Stimulated activated CD8-positive, alpha-beta memory T cell treated with anti-CD3 and anti-CD28 coated beads, Interleukin-15, amount 100 ng/mL, for 1 hour (primary cell): ENCODE data around the gene TC2N.
"Not testable (repeated sequence)": the region's sequence is repeated elsewhere in the genome, so short reads cannot be mapped to it uniquely, and the experiment has no call there.

Experiments
- DNase-seq: peaks from one replicate; pipeline ENCODE4 v3.0.0-alpha.2; 2020; ENCODE audit warnings: low read depth

Gene TC2N

GRCh38 chr14:91889477-91890211 lies 22.3 kb upstream of the TC2N start:
- no peak for DNase-seq

GRCh38 chr14:91888641-91889476 lies 21.5 kb upstream of the TC2N start:
- no peak for DNase-seq

- no peak for DNase-seq
Measured at GRCh38 chr14:91886961-91887360, 19.6 kb upstream of the TC2N start.

GRCh38 chr14:91885839-91886238 lies 18.5 kb upstream of the TC2N start:
- DNase-seq: no peak

- DNase-seq: no peak
Measured at GRCh38 chr14:91885113-91885712, 17.9 kb upstream of the TC2N start.

GRCh38 chr14:91884664-91885063 lies 17.3 kb upstream of the TC2N start:
- DNase-seq: no peak

GRCh38 chr14:91883753-91884152 lies 16.4 kb upstream of the TC2N start:
- DNase-seq: no peak

- DNase-seq: no peak
Measured at GRCh38 chr14:91882776-91883175, 15.4 kb upstream of the TC2N start.

- no peak for DNase-seq
Measured at GRCh38 chr14:91882369-91882768, 15.0 kb upstream of the TC2N start.

GRCh38 chr14:91879196-91879595 lies 11.9 kb upstream of the TC2N start:
- DNase-seq: no peak

GRCh38 chr14:91878274-91878673 lies 10.9 kb upstream of the TC2N start:
- no peak for DNase-seq

GRCh38 chr14:91877376-91877915 lies 10.1 kb upstream of the TC2N start:
- no peak for DNase-seq

- no peak for DNase-seq
Measured at GRCh38 chr14:91876492-91876891, 9.2 kb upstream of the TC2N start.

- no peak for DNase-seq
Measured at GRCh38 chr14:91875525-91876286, 8.4 kb upstream of the TC2N start.

GRCh38 chr14:91873471-91874415 lies 6.4 kb upstream of the TC2N start:
- DNase-seq: peak; percentile 37

- DNase-seq: peak; percentile 15
Measured at GRCh38 chr14:91872517-91873470, 5.5 kb upstream of the TC2N start.

GRCh38 chr14:91872011-91872501 lies 4.7 kb upstream of the TC2N start:
- no peak for DNase-seq

GRCh38 chr14:91871401-91871800 lies 4.1 kb upstream of the TC2N start:
- not testable (repeated sequence) for DNase-seq

GRCh38 chr14:91870890-91871289 lies 3.6 kb upstream of the TC2N start:
- DNase-seq: no peak
